Activated CD8-positive, alpha-beta memory T cell treated with anti-CD3 and anti-CD28 coated beads, Interleukin-2, amount 50 U/mL, for 1 hour (primary cell): ENCODE results near the gene POU6F1.

Experiments used
- DNase-seq: peaks from one replicate; pipeline ENCODE4 v3.0.0-alpha.2; 2020; ENCODE audit errors: extremely low read depth

The POU6F1 gene

DNA sequence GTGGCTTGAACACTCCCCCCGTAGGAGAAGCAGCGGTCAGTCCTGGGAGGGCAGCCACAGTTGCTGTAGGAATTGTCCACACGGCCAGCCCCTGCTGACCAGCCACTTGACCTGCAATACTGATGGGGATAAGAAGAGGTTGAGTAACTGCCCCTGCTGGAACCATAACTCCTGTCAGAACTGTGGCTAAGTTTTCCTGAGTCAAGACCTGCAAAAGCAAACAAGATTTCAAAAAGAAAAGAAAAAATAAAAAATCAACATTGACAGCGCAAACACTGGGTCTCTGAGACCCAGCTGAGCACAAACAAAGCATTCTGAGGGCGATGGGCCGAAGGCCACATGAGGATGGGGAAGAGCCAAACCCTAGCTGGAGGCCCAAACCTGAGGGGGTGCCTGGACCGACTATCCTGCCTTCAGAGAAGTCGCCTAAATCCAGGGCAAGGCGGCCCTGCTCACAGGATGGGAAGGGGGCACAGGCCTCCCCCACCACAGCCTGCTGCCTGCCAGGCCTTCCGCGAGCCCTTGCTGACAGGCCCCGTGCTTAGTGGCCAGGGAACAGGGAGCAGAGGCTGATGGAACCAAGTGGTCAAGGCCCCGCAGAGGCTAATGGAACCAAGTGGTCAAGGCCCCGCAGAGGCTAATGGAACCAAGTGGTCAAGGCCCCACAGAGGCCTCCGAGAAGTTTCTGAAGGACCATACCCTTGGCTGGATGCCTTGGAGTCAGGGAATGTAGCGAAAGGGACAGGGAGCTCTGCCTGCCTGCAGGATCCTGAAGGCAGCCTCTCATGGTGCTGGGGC, 19.1 kb downstream of the POU6F1 start:
- DNase-seq, result no peak

DNA sequence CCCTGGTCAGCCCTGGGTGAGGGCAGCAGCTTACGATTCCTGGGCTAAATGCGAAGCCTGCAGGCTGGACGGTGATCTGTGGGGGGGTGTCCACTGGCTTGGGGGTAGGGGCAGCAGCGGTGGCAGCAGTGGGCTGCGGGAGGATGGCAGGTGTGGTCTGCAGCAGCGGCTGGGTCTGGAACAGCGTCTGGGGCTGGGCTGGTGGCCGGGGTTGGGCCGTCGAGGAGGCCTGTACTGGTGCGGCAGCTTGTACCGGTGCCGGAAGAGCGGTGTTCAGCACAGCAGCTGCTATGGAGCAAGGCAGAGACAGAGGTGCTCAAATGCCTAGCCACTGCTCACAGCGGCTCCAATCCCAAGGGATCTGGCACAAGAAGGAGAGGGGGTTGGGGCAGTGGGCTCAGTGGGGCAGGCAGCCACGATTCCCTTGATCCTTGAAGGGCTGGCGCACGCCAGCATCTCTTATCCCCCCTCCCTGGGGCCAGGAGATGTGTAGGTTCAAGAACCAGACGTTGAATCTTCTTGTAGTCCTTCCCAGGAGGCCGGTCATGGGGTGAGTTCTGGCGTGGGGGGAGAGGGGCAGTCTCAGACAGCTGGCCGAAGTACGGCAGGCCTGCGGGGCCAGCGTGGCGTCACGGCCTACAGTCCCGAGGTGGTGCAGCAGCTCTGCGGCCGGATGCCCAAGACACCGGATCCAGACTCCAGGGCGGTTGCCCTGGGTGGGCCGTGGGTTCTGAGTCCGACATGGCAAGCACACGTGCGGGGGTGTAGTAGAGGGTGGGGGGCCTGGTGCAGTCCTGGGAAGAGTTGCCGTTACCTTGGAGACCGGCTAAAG, 19.9 kb downstream of the POU6F1 start:
- DNase-seq, result no peak

- no peak for DNase-seq
Observed at GRCh38 chr12:51196547-51196946, 21.3 kb downstream of the POU6F1 start.

DNA sequence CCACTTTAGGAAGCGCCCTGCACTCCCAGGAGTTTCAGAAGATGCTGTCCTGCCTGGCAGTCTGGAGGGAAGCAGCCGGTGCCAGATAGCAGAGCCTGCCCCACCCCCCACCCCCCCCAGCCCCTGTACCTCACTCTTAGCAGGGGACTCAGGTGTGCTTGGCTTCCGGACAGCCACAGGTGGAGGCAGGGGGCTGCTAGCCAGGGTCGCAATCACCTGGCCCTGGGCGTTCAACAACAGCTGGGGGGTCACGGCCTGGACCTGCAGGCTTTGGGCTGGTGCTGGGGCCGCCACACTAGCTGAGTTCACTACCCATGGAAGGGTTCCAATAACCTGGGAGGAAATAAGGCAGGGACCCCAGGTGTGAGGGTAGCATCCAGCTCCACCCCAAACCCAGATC, 22.0 kb downstream of the POU6F1 start:
- no peak for DNase-seq

DNA sequence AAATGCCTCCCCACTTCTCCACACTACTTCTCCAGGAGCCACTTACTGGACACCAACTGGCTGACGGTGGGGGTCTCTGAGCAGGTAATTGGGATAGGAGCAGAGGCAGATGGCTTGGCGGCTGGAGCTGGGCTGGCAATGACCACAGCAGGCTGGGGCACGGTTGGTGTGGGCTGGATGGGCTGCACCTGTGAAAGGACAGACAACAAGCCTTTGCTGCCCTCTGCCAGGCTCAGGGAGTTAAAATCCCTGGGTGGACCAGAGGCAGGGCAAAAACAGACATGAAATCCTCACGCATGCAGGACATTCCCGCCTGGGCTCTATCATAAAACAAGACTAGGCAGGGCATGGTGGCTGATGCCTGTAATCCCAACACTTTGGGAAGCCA, 25.6 kb downstream of the POU6F1 start:
- DNase-seq, result no peak

GRCh38 chr12:51191516-51192283, 26.2 kb downstream of the POU6F1 start:
- DNase-seq, result no peak

- no peak for DNase-seq
Observed at GRCh38 chr12:51190820-51191219, 27.0 kb downstream of the POU6F1 start.

DNA sequence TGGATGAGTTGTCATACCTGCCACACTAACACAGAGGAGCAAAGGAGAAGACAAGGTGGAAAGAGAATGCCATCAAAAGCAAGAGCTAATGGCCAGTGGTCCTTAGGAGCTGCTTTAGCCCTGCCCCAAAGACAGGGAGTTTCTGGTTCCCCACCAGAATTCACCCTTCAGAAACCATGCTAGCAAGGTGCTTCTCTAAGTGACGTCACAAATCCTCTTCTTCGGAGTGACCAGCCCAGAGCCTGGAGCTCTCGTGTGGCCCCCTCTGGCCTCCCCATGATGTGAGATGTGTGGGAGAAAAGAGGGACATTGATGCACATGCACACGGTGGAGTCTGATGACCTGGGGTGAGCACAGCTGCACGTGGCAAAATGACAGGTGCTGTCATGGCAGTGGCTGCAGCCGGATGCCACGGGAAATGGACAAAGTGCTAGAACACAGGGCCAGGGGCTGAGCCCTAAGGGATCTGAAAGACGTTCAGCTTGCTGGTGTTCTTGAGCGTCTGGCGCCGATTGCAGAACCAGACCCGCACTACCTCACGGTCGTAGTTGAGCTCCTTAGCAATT, 28.0 kb downstream of the POU6F1 start:
- DNase-seq, result no peak

DNA sequence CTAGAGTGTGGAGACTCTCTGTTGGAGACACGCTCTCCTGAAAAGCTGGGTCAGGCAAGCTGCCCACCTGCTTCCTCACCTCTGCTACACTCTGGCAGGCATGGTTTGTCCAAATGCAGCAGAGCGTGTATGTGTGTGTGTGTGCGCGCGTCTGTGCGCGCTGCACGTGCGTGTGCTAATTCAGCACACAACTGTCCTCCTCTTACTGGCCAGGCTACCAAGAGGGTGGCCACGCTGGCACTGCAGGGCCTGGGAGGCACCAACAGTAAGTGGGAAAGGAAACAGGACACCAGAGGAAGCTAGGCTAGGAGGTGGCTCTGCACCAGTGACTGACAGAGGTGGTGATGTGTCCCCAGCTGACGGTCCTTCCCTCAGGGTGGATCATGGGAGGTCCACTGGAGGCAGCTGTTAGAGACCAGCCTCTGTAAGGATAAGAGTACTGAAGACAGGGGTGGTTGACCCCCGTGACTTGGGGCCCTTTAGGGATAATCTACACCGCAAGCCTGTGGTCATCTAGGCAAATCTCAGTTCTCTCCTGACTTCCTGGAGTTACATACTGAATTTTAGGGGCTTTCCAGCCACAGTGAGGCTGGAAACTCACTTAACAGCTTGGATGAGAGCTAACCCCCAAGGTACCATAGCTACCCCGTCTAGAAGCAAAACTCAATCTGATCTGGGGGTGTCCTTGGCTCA, 29.4 kb downstream of the POU6F1 start:
- DNase-seq, result no peak

DNA sequence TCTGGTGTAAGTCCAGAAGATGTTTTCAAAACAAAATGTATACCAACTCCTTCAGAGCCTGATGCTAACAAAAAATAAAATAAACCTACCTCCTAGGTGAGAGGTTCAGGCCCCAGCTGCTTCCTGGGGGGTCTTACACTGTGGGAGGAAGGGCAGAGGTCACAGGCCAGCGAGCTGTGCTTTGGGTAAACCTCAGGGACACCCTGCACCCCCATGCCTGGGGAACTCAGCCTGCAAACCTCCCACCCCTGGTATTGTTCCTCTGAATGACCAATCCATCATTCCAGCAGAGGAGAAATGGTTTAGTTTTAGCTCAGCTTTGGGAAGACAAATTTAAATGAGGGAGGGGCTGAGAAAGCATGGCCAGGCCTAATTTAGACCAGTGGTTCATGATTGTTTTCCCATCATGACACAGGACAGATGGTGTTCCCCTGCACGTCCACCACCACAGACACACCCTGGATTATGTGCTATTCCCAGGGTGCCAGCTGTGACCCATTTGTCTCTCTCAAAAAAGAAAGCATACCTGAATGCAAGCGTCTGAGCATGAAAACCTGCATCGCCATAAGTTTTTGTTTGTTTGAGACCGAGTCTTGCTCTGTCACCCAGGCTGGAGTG, 30.4 kb downstream of the POU6F1 start:
- no peak for DNase-seq

DNA sequence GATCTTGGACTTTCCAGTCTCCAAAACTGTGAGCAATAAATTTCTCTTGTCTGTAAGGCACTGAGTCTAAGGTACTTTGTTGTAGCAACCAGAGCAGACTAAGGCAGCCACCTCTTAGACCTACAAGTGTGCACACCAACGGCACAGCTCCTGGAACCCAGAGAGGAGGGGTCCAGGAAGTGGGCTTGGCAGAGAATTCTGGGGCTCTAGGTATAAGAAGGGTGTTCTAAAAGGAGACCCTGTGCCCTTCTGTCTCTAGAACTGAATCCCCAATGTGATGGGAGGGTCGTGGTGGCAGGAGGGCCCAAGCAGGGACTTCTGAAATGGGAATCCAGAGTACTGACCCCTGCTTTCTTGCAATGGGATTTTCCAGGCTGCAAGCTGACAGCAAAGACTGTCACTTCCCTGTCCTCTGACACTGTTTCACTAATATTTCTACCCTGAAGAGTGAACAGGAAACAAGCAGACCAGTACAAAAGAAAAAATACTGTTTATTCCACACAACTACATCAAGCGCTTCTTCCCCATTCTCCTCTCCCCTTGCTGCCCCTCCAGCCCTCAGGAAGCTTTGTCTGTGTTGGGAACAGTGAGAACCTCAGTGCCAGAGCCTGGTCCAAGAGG, 31.3 kb downstream of the POU6F1 start:
- DNase-seq, result no peak

DNA sequence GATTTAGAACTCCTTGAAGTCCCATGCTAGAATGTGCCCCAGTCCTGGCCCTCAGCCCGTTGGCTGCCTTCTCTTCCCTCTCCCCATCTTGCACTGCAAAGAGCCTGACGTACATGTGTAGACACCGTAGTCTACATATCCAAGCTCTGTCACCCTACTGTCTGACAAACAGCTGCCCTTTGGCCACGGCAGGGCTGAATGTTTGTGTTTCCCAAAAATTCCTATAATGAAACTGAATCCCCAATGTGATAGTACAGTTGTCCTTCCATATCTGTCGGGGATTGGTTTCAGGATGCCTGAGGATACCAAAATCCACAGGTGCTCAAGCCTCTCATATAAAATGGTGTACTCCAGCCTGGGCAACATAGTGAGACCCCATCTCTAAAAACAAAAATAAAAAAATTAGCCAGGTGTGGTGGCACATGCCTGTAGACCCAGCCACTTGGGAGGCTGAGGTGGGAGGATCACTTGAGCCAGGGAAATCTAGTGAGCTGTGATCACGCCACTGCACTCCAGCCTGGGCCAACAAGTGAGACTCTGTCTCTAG, 32.6 kb downstream of the POU6F1 start:
- DNase-seq, result no peak

DNA sequence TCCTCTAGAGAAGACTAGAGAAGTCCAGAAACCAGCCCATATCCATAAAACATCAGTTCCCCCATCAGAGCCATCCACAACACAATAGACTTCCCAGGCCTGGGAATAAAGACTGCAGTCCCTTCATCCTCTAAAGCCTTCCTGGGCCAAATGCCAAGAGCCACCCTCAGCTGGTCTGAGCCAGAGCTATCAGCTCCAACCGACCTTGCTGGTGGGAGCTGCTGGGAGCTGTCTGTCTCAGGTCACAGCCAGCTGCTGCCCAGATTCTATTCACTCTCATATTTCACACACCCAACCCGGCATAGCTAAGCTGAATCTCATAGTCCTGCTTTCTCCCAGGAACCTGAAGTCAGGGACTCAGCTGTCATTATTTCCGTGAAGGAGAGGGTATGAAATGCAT, 34.0 kb downstream of the POU6F1 start:
- DNase-seq, result no peak

DNA sequence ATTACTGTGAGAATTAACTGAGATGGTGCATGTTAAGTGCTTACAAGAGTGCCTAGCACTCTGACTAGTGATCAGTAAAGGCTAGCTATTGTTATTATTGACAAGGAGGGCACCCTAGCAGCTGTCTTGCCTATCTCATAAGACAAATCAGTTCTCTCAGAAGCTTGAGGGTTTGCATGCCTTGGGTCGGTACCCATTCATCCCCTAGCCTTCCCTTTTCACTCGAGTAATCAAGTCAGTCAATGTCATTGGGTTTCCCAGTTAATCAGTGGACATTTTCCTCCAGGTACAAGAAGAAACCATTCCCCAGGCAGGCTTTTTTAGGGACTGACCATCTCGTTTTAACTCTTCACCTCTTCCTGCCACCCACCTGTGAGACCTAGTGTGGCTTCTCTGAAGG, 34.5 kb downstream of the POU6F1 start:
- DNase-seq, result no peak

- DNase-seq, result no peak
Observed at GRCh38 chr12:51181558-51181957, 36.3 kb downstream of the POU6F1 start.

GRCh38 chr12:51177897-51178296, 40.0 kb downstream of the POU6F1 start:
- DNase-seq, result no peak

GRCh38 chr12:51174501-51174900, 43.4 kb downstream of the POU6F1 start:
- DNase-seq, result no peak

DNA sequence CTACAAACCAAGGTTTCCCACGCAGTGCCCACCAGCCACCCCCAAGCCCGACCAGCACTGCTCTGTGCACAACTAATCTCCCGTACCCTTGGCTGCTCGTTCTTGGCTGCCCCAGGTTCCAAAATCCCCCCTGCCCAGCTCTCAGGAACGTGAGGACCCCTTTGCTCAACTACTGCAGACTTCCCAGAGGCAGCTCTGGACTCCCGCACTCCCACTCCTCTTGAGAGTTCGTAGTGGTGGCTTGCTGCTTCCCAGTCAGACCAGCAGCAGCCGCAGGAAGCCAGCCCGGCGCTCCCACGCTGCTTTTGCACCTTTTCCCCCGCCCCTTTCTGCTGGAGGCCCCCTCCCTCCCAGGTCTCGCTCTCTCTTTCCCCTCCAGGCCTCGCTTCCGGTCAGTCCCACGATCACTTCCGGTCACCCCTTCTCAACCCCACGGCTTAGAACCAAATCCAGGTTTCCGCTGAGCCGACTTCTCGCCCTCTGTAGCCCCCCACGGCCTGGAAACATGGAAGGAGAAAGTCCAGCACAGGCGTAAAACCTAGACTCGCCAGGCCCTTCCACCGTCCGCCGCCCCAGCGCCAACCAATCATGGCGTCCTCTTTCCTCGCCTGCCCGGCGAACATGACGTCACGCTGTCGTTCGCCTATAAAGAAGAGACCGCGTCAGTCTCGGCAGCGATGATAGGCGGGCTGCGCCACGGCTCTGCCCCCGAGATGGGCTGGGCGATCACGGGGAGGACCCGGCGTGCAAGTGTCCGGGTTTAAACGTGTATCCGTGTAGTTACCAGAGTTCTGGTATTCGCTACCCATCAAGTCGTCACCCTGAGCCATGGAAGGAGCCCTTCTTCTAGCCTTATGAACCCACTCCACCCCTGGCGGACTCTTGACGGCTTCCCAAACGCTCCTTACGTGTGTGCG, 45.1 kb downstream of the POU6F1 start, which contains the start of gene TFCP2:
Gene TFCP2, minus strand, starts transcription at position 621 of the 917 bp plus-strand sequence. CDS start 713 bp downstream, outside the sequence.
- DNase-seq, result peak; percentile 80
